ENCODE measurements around the gene SMIM24. TPM values are rescaled to one million over a fixed set of nuclear protein-coding genes. Genes with fewer than 3 reads are reported as not detected.
A peak's percentile ranks its signal among the peaks of the same experiment; 100 is the strongest.

Gene SMIM24
- polyA plus RNA-seq, 2 of the 4 experiments (the other 2 are of a cell fraction), result 1.0 to 1.2 TPM

- 87% methylated on average over 6 of the region's 21 CpGs for WGBS (ENCODE audit: missing lambda C conversion rate)
- TF ChIP-seq ZFP36 (IDR thresholded peaks at IDR 0.05; ENCODE audit: borderline replicate concordance, partially characterized antibody), result peak; percentile 32
- no peak for TF ChIP-seq EP300 (IDR thresholded peaks at IDR 0.05)
- H3K4me3 ChIP-seq, result no peak overlapping the region
- CTCF ChIA-PET, result interaction anchor here (0.6 to 1.3 kb wide), 5 partner anchors 11 to 201 kb away, joined by 3 read pairs; partner anchors contain the start of gene GIPC3
- H3K4me2 ChIP-seq, result no peak overlapping the region
- DNase-seq (ENCODE audit: low read depth in 1 of 2, low spot score in 1 of 2) (no peak), FAIRE-seq (no peak), ATAC-seq (no peak)
- POLR2A ChIA-PET, result no interaction called here
- H3K27ac ChIP-seq, result no peak overlapping the region
- H3K9me3 ChIP-seq, result no peaks in the 10 kb centered on the region
- no peaks in the 10 kb centered on the region for H3K4me1 ChIP-seq
Measured at GRCh38 chr19:3527238-3527910, 47.0 kb upstream of the SMIM24 start.

GRCh38 chr19:3526507-3527237, 46.3 kb upstream of the SMIM24 start:
- H3K4me1 ChIP-seq, result no peaks in the 10 kb centered on the region
- TF ChIP-seq CEBPB (IDR thresholded peaks at IDR 0.05) (no peak), KDM1A (IDR thresholded peaks at IDR 0.05; ENCODE audit: low read depth) (no peak), MAZ (IDR thresholded peaks at IDR 0.05; ENCODE audit: borderline replicate concordance, low read depth, low read length) (no peak), HDAC2 (IDR thresholded peaks at IDR 0.05) (no peak), ZSCAN20 (CRISPR knock-in tag; IDR thresholded peaks at IDR 0.05) (no peak), REST (IDR thresholded peaks at IDR 0.05) (no peak), HEYL (CRISPR knock-in tag; IDR thresholded peaks at IDR 0.05) (no peak), ZFP36 (IDR thresholded peaks at IDR 0.05; ENCODE audit: borderline replicate concordance, partially characterized antibody) (no peak), PBX3 (IDR thresholded peaks at IDR 0.05) (no peak), ELK1 (IDR thresholded peaks at IDR 0.05; ENCODE audit: low read depth, low read length) (no peak), ZC3H11A (IDR thresholded peaks at IDR 0.05) (no peak)
- FAIRE-seq, result no peak
- no peaks in the 10 kb centered on the region for H3K9me3 ChIP-seq
- ChIA-PET CTCF (interaction anchor here (0.9 to 1.3 kb wide), 4 partner anchors 10 to 97 kb away, joined by 3 to 5 read pairs (median 3); partner anchors contain the start of gene GIPC3), POLR2A (no interaction called here)
- WGBS (ENCODE audit: missing lambda C conversion rate), result 96% methylated on average over 15 of the region's 28 CpGs
- H3K27ac ChIP-seq, result no peak overlapping the region
- no peak for ATAC-seq
- no peak for DNase-seq (ENCODE audit: low read depth in 1 of 2, low spot score in 1 of 2)
- no peak overlapping the region for H3K4me2 ChIP-seq
- H3K4me3 ChIP-seq, result no peak overlapping the region

- ATAC-seq (no peak), DNase-seq (ENCODE audit: low read depth in 1 of 2, low spot score in 1 of 2) (no peak), FAIRE-seq (no peak)
- CTCF ChIA-PET, result interaction anchor here (0.6 kb wide), 1 partner anchor 50 kb away, joined by 3 read pairs; no protein-coding TSS in a partner anchor
- Histone ChIP-seq H3K27ac (no peak overlapping the region), H3K4me1 (no peaks in the 10 kb centered on the region), H3K4me2 (no peak overlapping the region), H3K4me3 (no peak overlapping the region), H3K9me3 (no peaks in the 10 kb centered on the region)
- POLR2A ChIA-PET, result no interaction called here
- WGBS (ENCODE audit: missing lambda C conversion rate), result 92% methylated on average over 20 of the region's 20 CpGs
- TF ChIP-seq BCL3 (IDR thresholded peaks at IDR 0.05) (no peak), HDAC2 (IDR thresholded peaks at IDR 0.05) (no peak), TP53 (CRISPR knock-in tag; IDR thresholded peaks at IDR 0.05) (no peak), MAFK (IDR thresholded peaks at IDR 0.05; ENCODE audit: partially characterized antibody) (no peak), HMGXB4 (CRISPR knock-in tag; IDR thresholded peaks at IDR 0.05; ENCODE audit: borderline replicate concordance) (no peak), ELK1 (IDR thresholded peaks at IDR 0.05; ENCODE audit: low read depth, low read length) (no peak), TFCP2L1 (CRISPR knock-in tag; IDR thresholded peaks at IDR 0.05) (no peak)
Measured at GRCh38 chr19:3524904-3525451, 44.7 kb upstream of the SMIM24 start.

Measured in A549 (cell line).